HepG2 (cell line): ENCODE measurements around the gene LRRC8E. TPM values are rescaled to one million over a fixed set of nuclear protein-coding genes. Genes with fewer than 3 reads are reported as not detected.

ENCODE experiments used
- AHR ChIP-seq: IDR thresholded peaks from 2 replicates; pipeline ENCODE4 v1.6.1; 2018; ENCODE audit warnings: missing genetic modification reagents, missing compliant biosample characterization
- ATRX ChIP-seq: sonication (generic); formaldehyde crosslinking; IDR thresholded peaks from 2 replicates; pipeline ENCODE4 v1.4.0; 2020; ENCODE audit warnings: missing genetic modification reagents, borderline replicate concordance
- HDAC2 ChIP-seq: sonication (generic); formaldehyde crosslinking; IDR thresholded peaks from 2 replicates; pipeline ENCODE4 v1.4.0; 2020; ENCODE audit warnings: missing genetic modification reagents
- KLF16 ChIP-seq, 2 experiments: sonication (generic) in 1 of 2; formaldehyde crosslinking in 1 of 2; IDR thresholded peaks; 2 replicates each; pipeline versions ENCODE4 v1.6.1 to v1.8.0; 2016 to 2023; ENCODE audit warnings: missing genetic modification reagents in 2 of 2, missing compliant biosample characterization in 1 of 2
- KMT2B ChIP-seq: IDR thresholded peaks from 2 replicates; pipeline ENCODE4 v1.6.1; 2016; ENCODE audit warnings: missing genetic modification reagents, missing compliant biosample characterization
- NFE2 ChIP-seq: sonication (generic); formaldehyde crosslinking; IDR thresholded peaks from 2 replicates; pipeline ENCODE4 v1.4.0; 2020; ENCODE audit warnings: missing genetic modification reagents
- SIN3B ChIP-seq: fragments of 150-350 bp; IDR thresholded peaks from 2 replicates; pipeline ENCODE4 v1.6.1; 2014; ENCODE audit warnings: low read length
- SKI ChIP-seq: fragments of 450-650 bp; IDR thresholded peaks from one replicate; pipeline ENCODE4 v1.6.1; 2018; ENCODE audit warnings: mild to moderate bottlenecking; ENCODE audit not compliant: partially characterized antibody
- ZNF143 ChIP-seq: sonication (generic); formaldehyde crosslinking; IDR thresholded peaks from 2 replicates; pipeline ENCODE4 v1.4.0; 2020; ENCODE audit warnings: missing genetic modification reagents
- ZNF557 ChIP-seq: sonication (generic); formaldehyde crosslinking; IDR thresholded peaks from 2 replicates; pipeline ENCODE4 v1.4.0; 2020; ENCODE audit warnings: missing genetic modification reagents
- ZNF616 ChIP-seq: sonication (generic); formaldehyde crosslinking; IDR thresholded peaks from 2 replicates; pipeline ENCODE4 v1.5.0; 2020; ENCODE audit warnings: low read depth, mild to moderate bottlenecking, missing genetic modification reagents
- polyA plus RNA-seq, 8 experiments: library from polyadenylated mRNA; depleted of rRNA in 3 of 8; stranded (reverse) in 7 of 8; unstranded in 1 of 8; fragments of >200 nt; fragmentation: Illumina TruSeq in 4 of 8; extraction: Trizol in 4 of 8; gene quantifications; 2 replicates each; pipeline versions ENCODE4 v1.2.1 to v1.2.3, GENCODE V29; 2011 to 2016; ENCODE audit warnings: low read depth in 4 of 8, missing spikeins in 1 of 8, mixed read lengths in 1 of 8; ENCODE audit not compliant: insufficient read depth in 1 of 8
- total RNA-seq, 5 experiments: library from RNA; depleted of rRNA; stranded (reverse); fragments of >200 nt; fragmentation: Illumina TruSeq; extraction: Trizol; gene quantifications; 2 replicates each; pipeline ENCODE4 v1.2.3, GENCODE V29; 2016; ENCODE audit warnings: low read depth in 1 of 5
- TF ChIP-seq, protein P1 (sequence below): sonication (generic); formaldehyde crosslinking; IDR thresholded peaks from 2 replicates; pipeline ENCODE4 v1.4.0; 2020; ENCODE audit warnings: low read depth, missing genetic modification reagents
- TF ChIP-seq, protein P2 (sequence below), 2 experiments: sonication (generic) in 1 of 2; formaldehyde crosslinking in 1 of 2; IDR thresholded peaks; 2 replicates each; pipeline versions ENCODE4 v1.4.0 to v1.6.1; 2016 to 2020; ENCODE audit warnings: borderline replicate concordance in 1 of 2, low read depth in 1 of 2, mild to moderate bottlenecking in 1 of 2, missing genetic modification reagents in 1 of 2

The LRRC8E gene
- total and polyA plus RNA-seq, 2 of the 13 experiments (the other 11 are each of a cell fraction or from before 2014, with no cell fraction given), result 8.0 to 10.3 TPM

DNA sequence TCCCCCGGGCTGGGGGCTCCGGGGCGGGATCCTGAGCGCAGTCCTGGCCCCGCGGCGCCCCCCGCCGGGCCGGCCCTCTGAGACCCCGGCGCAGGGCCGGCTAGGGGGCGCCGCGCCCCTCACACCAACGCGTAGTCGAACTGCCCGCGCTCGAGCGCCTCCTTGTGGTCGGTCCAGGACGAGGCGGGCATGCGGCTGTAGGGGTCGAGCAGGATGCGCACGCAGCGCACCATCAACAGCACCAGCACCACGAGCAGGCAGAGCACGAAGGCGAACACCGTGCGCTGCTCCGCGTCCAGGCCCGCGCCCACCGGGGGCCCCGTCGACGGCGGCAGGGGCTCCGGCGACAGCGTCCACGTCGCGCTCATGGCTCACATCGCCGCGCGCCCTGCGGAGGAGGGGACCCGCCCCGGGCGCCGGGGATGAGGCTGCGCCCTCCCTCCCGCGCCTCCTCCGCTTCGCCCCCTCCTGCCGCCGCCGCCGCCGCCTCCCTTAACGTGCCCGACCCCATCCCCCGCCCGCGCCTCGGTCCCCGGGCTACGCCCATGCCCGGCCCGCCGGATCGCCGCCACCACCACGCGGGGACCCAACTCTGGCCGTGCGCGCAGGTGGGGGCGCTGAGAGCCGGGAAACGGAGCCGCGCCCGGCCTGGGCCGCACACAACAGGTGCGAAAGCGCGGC, 37.0 kb downstream of the LRRC8E start (continued):
- TF ChIP-seq, protein P1, sequence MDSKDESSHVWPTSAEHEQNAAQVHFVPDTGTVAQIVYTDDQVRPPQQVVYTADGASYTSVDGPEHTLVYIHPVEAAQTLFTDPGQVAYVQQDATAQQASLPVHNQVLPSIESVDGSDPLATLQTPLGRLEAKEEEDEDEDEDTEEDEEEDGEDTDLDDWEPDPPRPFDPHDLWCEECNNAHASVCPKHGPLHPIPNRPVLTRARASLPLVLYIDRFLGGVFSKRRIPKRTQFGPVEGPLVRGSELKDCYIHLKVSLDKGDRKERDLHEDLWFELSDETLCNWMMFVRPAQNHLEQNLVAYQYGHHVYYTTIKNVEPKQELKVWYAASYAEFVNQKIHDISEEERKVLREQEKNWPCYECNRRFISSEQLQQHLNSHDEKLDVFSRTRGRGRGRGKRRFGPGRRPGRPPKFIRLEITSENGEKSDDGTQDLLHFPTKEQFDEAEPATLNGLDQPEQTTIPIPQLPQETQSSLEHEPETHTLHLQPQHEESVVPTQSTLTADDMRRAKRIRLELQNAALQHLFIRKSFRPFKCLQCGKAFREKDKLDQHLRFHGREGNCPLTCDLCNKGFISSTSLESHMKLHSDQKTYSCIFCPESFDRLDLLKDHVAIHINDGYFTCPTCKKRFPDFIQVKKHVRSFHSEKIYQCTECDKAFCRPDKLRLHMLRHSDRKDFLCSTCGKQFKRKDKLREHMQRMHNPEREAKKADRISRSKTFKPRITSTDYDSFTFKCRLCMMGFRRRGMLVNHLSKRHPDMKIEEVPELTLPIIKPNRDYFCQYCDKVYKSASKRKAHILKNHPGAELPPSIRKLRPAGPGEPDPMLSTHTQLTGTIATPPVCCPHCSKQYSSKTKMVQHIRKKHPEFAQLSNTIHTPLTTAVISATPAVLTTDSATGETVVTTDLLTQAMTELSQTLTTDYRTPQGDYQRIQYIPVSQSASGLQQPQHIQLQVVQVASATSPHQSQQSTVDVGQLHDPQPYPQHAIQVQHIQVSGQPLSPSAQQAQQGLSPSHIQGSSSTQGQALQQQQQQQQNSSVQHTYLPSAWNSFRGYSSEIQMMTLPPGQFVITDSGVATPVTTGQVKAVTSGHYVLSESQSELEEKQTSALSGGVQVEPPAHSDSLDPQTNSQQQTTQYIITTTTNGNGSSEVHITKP, result no peak
- TF ChIP-seq ZNF143 (CRISPR knock-in tag), result no peak
- TF ChIP-seq KLF16 (CRISPR knock-in tag; IDR thresholded peaks at IDR 0.05), result peak in 1 of 2 experiments; percentile 57; a peak in 2 of 4 replicates
- peak; percentile 86; the same call in 1 of the 2 replicates for TF ChIP-seq ZNF557 (CRISPR knock-in tag)
- TF ChIP-seq SIN3B, result no peak
- TF ChIP-seq KMT2B (CRISPR knock-in tag), result peak; percentile 34; the same call in 1 of the 2 replicates
- TF ChIP-seq AHR, result peak; percentile 86; the same call in 1 of the 2 replicates
- no peak for TF ChIP-seq ATRX (CRISPR knock-in tag)
- TF ChIP-seq, protein P2, sequence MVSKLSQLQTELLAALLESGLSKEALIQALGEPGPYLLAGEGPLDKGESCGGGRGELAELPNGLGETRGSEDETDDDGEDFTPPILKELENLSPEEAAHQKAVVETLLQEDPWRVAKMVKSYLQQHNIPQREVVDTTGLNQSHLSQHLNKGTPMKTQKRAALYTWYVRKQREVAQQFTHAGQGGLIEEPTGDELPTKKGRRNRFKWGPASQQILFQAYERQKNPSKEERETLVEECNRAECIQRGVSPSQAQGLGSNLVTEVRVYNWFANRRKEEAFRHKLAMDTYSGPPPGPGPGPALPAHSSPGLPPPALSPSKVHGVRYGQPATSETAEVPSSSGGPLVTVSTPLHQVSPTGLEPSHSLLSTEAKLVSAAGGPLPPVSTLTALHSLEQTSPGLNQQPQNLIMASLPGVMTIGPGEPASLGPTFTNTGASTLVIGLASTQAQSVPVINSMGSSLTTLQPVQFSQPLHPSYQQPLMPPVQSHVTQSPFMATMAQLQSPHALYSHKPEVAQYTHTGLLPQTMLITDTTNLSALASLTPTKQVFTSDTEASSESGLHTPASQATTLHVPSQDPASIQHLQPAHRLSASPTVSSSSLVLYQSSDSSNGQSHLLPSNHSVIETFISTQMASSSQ (IDR thresholded peaks at IDR 0.05; ENCODE audit: low read depth), result no peak
- TF ChIP-seq, protein P2 (CRISPR knock-in tag; IDR thresholded peaks at IDR 0.05; ENCODE audit: borderline replicate concordance), result no peak; the same call in 1 of the 2 replicates
- TF ChIP-seq ZNF616, result peak; percentile 91
- TF ChIP-seq HDAC2 (CRISPR knock-in tag), result peak; percentile 60; the same call in 1 of the 2 replicates
- no peak for TF ChIP-seq SKI
- no peak for TF ChIP-seq NFE2
